CD14-positive monocyte (primary cell): ENCODE data around the gene TIMM21. TPM values are rescaled to one million over a fixed set of nuclear protein-coding genes. Genes with fewer than 3 reads are reported as not detected.
A peak's percentile ranks its signal among the peaks of the same experiment; 100 is the strongest.

ENCODE experiments used
- DNase-seq, 3 donors: peaks; one replicate each; pipeline ENCODE4 v3.0.0-alpha.2; 2011 to 2022
- H2AFZ ChIP-seq: 2 replicates; pipeline ENCODE4 v1.6.0; 2012; ENCODE audit warnings: mild to moderate bottlenecking, low read depth, low read length, inconsistent platforms; ENCODE audit not compliant: insufficient read depth, poor library complexity, severe bottlenecking
- H3K27ac ChIP-seq, 2 donors: 1 replicate in 1 of 2; 2 replicates in 1 of 2; pipeline ENCODE4 v1.5.1; 2012 to 2013; ENCODE audit warnings: low read length in 2 of 2, control low read depth in 1 of 2, inconsistent platforms in 1 of 2, low read depth in 1 of 2, mild to moderate bottlenecking in 1 of 2
- H3K27me3 ChIP-seq, 2 donors: one replicate each; pipeline versions ENCODE4 v1.6.0 to v1.6.1; 2011 to 2013; ENCODE audit warnings: low read length in 2 of 2; ENCODE audit not compliant: control insufficient read depth in 2 of 2, insufficient read depth in 2 of 2
- H3K36me3 ChIP-seq, 2 donors: replicated peaks in 1 of 2; 1 replicate in 1 of 2; 2 replicates in 1 of 2; pipeline versions ENCODE4 v1.5.1 to v1.6.1; 2012 to 2013; ENCODE audit warnings: low read length in 2 of 2, control low read depth in 1 of 2, inconsistent platforms in 1 of 2, mild to moderate bottlenecking in 1 of 2; ENCODE audit not compliant: insufficient read depth in 2 of 2, control insufficient read depth in 1 of 2
- H3K4me1 ChIP-seq, 2 donors: 1 replicate in 1 of 2; 2 replicates in 1 of 2; pipeline versions ENCODE4 v1.5.1 to v1.6.1; 2012 to 2013; ENCODE audit warnings: low read length in 2 of 2, control low read depth in 1 of 2, inconsistent platforms in 1 of 2, mild to moderate bottlenecking in 1 of 2, moderate library complexity in 1 of 2; ENCODE audit not compliant: insufficient read depth in 2 of 2, control insufficient read depth in 1 of 2
- H3K4me2 ChIP-seq: replicated peaks from 2 replicates; pipeline ENCODE3; 2012; ENCODE audit warnings: low read length, moderate library complexity, mild to moderate bottlenecking; ENCODE audit not compliant: poor library complexity, severe bottlenecking; ENCODE audit errors: extremely low read depth
- H3K4me3 ChIP-seq, 3 experiments: fragments of 200-600 bp in 1 of 3; sonication (generic) in 1 of 3; replicated peaks in 1 of 3; 1 replicate in 2 of 3; 2 replicates in 1 of 3; pipeline ENCODE4 v1.5.1; 2011 to 2013; ENCODE audit warnings: low read length in 3 of 3, mild to moderate bottlenecking in 3 of 3, control low read depth in 2 of 3, low read depth in 2 of 3, inconsistent platforms in 1 of 3, moderate library complexity in 1 of 3
- H3K79me2 ChIP-seq: 2 replicates; pipeline ENCODE4 v1.6.0; 2012; ENCODE audit warnings: mild to moderate bottlenecking, control low read depth, inconsistent platforms, low read length, moderate library complexity; ENCODE audit not compliant: insufficient read depth
- H3K9ac ChIP-seq: 2 replicates; pipeline ENCODE4 v1.6.0; 2017; ENCODE audit warnings: low read length, mild to moderate bottlenecking; ENCODE audit not compliant: insufficient read depth, poor library complexity, severe bottlenecking
- H3K9me3 ChIP-seq, 2 donors: replicated peaks in 1 of 2; 1 replicate in 1 of 2; 2 replicates in 1 of 2; pipeline versions ENCODE4 v1.5.1 to v1.6.1; 2012 to 2013; ENCODE audit warnings: low read length in 2 of 2, control low read depth in 1 of 2; ENCODE audit not compliant: control insufficient read depth in 1 of 2, insufficient read depth in 1 of 2
- H4K20me1 ChIP-seq: 2 replicates; pipeline ENCODE4 v1.6.0; 2012; ENCODE audit warnings: mild to moderate bottlenecking, low read length, control low read depth, moderate library complexity; ENCODE audit not compliant: insufficient read depth
- H3K27ac Mint-ChIP-seq, 7 donors: one replicate each; pipeline ENCODE4 v1.8.0; 2020; ENCODE audit warnings: mild to moderate bottlenecking in 7 of 7, mixed read lengths in 7 of 7, moderate library complexity in 6 of 7, inconsistent platforms in 2 of 7
- H3K27me3 Mint-ChIP-seq, 3 donors: one replicate each; pipeline ENCODE4 v1.8.0; 2021 to 2022; ENCODE audit warnings: low read depth in 3 of 3, mild to moderate bottlenecking in 3 of 3, mixed read lengths in 3 of 3, moderate library complexity in 3 of 3, inconsistent platforms in 1 of 3
- H3K36me3 Mint-ChIP-seq, 2 donors: one replicate each; pipeline ENCODE4 v1.8.0; 2020; ENCODE audit warnings: mixed read lengths in 2 of 2, inconsistent platforms in 1 of 2, mild to moderate bottlenecking in 1 of 2
- H3K4me1 Mint-ChIP-seq: one replicate; pipeline ENCODE4 v1.8.0; 2020; ENCODE audit warnings: mild to moderate bottlenecking, mixed read lengths
- H3K4me3 Mint-ChIP-seq, 2 donors: one replicate each; pipeline ENCODE4 v1.8.0; 2020; ENCODE audit warnings: mild to moderate bottlenecking in 2 of 2, mixed read lengths in 2 of 2, moderate library complexity in 1 of 2
- H3K9me3 Mint-ChIP-seq, 7 donors: one replicate each; pipeline ENCODE4 v1.8.0; 2020 to 2022; ENCODE audit warnings: mixed read lengths in 7 of 7, mild to moderate bottlenecking in 6 of 7, moderate library complexity in 6 of 7, inconsistent platforms in 2 of 7
- CTCF ChIP-seq: fragments of 200-600 bp; IDR thresholded peaks from one replicate; pipeline ENCODE4 v1.8.0; 2022; ENCODE audit warnings: antibody characterized with exemption, mild to moderate bottlenecking
- WGBS: methylation state at CpG from one replicate; pipeline ENCODE4 v1.1.5; 2013; ENCODE audit warnings: missing lambda C conversion rate; ENCODE audit not compliant: insufficient coverage; 5-methylcytosine and 5-hydroxymethylcytosine counted together
- intact Hi-C, 2 donors: fragments of 100-400 bp; cut with micrococcal nuclease; formaldehyde crosslinking; loops; one replicate each; pipeline versions ENCODE4 v1.15.0 to v1.15.1; 2023
- polyA plus RNA-seq, 3 donors: library from polyadenylated mRNA; depleted of rRNA in 1 of 3; unstranded in 2 of 3; stranded (reverse) in 1 of 3; fragments of 300-500 nt in 2 of 3; fragments of >200 nt in 1 of 3; fragmentation: Illumina TruSeq in 2 of 3; gene quantifications; 1 replicate in 2 of 3; 2 replicates in 1 of 3; pipeline ENCODE4 v1.2.3, GENCODE V29; 2012 to 2021

Gene TIMM21
- polyA plus RNA-seq, 3 donors = 11.0 to 15.6 (median 14.7) TPM

GRCh38 chr18:74154716-74155115 is 6.4 kb downstream of the TIMM21 start:
- DNase-seq = no peak
- 94% methylated on average over 3 of the region's 4 CpGs for WGBS
- Histone ChIP-seq H3K4me2 (no peak overlapping the region), H3K36me3 (peaks cover 37 to 80% of the 10 kb centered on the region in 2 donors), H3K79me2 (peaks cover 45% of the 10 kb centered on the region), H3K4me1 (peaks cover 0 to 4% of the 10 kb centered on the region in 2 donors), H4K20me1 (no peaks in the 10 kb centered on the region), H3K27me3 (no peaks in the 10 kb centered on the region), H3K9ac (no peak overlapping the region), H3K4me3 (no peak overlapping the region), H2AFZ (no peak overlapping the region), H3K9me3 (no peaks in the 10 kb centered on the region), H3K27ac (no peak overlapping the region)
- TF ChIP-seq CTCF = no peak
- H3K4me3 Mint-ChIP-seq = no peak overlapping the region
- H3K9me3 Mint-ChIP-seq = no peaks in the 10 kb centered on the region
- peaks cover 58 to 64% of the 10 kb centered on the region in 2 donors for H3K36me3 Mint-ChIP-seq
- H3K27me3 Mint-ChIP-seq = peaks cover 0 to 1% (median 0%) of the 10 kb centered on the region in 3 donors
- peak overlapping the region in 1 of 7 donors; percentile 19 for H3K27ac Mint-ChIP-seq
- intact Hi-C loops = no loop called here
- peaks cover 6% of the 10 kb centered on the region for H3K4me1 Mint-ChIP-seq

DNA sequence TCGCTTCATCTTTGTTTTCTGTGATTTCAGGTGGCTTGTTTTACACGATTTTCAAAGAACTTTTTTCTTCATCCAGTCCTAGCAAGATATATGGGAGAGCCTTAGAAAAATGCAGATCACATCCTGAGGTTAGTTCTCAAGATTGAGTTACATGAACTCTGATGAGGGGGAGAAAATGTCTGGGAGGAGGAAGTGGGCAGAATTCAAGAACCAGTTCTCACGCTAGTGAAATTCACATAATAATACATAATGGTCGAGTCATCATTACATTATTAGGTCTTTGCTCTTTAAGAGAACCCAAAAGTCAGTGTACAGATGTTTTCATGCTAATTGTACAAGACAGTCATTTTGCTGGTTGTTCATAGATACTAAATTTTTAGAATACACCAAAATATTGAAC is 7.0 kb downstream of the TIMM21 start:
- Histone ChIP-seq H3K27me3 (no peaks in the 10 kb centered on the region), H3K79me2 (peaks cover 39% of the 10 kb centered on the region), H3K9me3 (no peaks in the 10 kb centered on the region), H2AFZ (no peak overlapping the region), H3K4me3 (no peak overlapping the region), H3K4me2 (no peak overlapping the region), H4K20me1 (no peaks in the 10 kb centered on the region), H3K4me1 (no peaks in the 10 kb centered on the region), H3K27ac (no peak overlapping the region), H3K9ac (no peak overlapping the region), H3K36me3 (peaks cover 41 to 84% of the 10 kb centered on the region in 2 donors)
- intact Hi-C loops = no loop called here
- H3K9me3 Mint-ChIP-seq = no peaks in the 10 kb centered on the region
- H3K27ac Mint-ChIP-seq = peak overlapping the region in 1 of 7 donors; percentile 30
- peaks cover 6% of the 10 kb centered on the region for H3K4me1 Mint-ChIP-seq
- no CpG with 5 or more reads among the region's 4 CpGs for WGBS
- peaks cover 0 to 1% (median 0%) of the 10 kb centered on the region in 3 donors for H3K27me3 Mint-ChIP-seq
- peaks cover 60 to 68% of the 10 kb centered on the region in 2 donors for H3K36me3 Mint-ChIP-seq
- TF ChIP-seq CTCF = no peak
- no peak for DNase-seq
- H3K4me3 Mint-ChIP-seq = no peak overlapping the region
